Sigmoid colon (tissue), 7 donors: ENCODE results near the gene FSTL4. TPM values are rescaled to one million over a fixed set of nuclear protein-coding genes. Genes with fewer than 3 reads are reported as not detected.

Experiments
- DNase-seq: peaks from one replicate; pipeline ENCODE4 v3.0.0-alpha.2; 2019
- H3K27ac ChIP-seq, 4 donors: fragments of 200-600 bp; sonication (generic); one replicate each; pipeline ENCODE4 v1.5.1; 2016 to 2019; ENCODE audit warnings: mild to moderate bottlenecking in 1 of 4
- H3K27me3 ChIP-seq, 3 donors: fragments of 200-600 bp; sonication (generic); one replicate each; pipeline ENCODE4 v1.5.1; 2019; ENCODE audit warnings: mild to moderate bottlenecking in 1 of 3
- H3K36me3 ChIP-seq, 4 donors: fragments of 200-600 bp; sonication (generic); one replicate each; pipeline ENCODE4 v1.5.1; 2016 to 2019
- H3K4me1 ChIP-seq, 4 donors: fragments of 200-600 bp; sonication (generic); one replicate each; pipeline ENCODE4 v1.5.1; 2017 to 2019
- H3K4me3 ChIP-seq, 4 donors: fragments of 200-600 bp; sonication (generic); one replicate each; pipeline ENCODE4 v1.5.1; 2017 to 2019; ENCODE audit warnings: mild to moderate bottlenecking in 2 of 4, moderate library complexity in 1 of 4
- H3K9me3 ChIP-seq, 4 donors: fragments of 200-600 bp in 3 of 4; sonication (generic) in 3 of 4; one replicate each; pipeline versions ENCODE4 v1.5.1 to v1.6.1; 2013 to 2019
- EP300 ChIP-seq, 4 donors: sonication (generic); formaldehyde crosslinking; IDR thresholded peaks; one replicate each; pipeline ENCODE4 v1.6.1; 2017; ENCODE audit warnings: antibody characterized with exemption in 4 of 4
- POLR2A ChIP-seq, 2 donors: fragments of 450-650 bp; IDR thresholded peaks; one replicate each; pipeline ENCODE4 v1.6.1; 2016; ENCODE audit warnings: antibody characterized with exemption in 2 of 2, mild to moderate bottlenecking in 2 of 2, moderate library complexity in 2 of 2
- POLR2AphosphoS5 ChIP-seq, 4 donors: sonication (generic); formaldehyde crosslinking; IDR thresholded peaks; one replicate each; pipeline ENCODE4 v1.6.1; 2017; ENCODE audit warnings: antibody characterized with exemption in 4 of 4
- WGBS, 2 donors: extraction: QIAGEN DNeasy Blood & Tissue Kit; methylation state at CpG; one replicate each; pipeline ENCODE4 v1.1.7; 2013; 5-methylcytosine and 5-hydroxymethylcytosine counted together
- intact Hi-C: fragments of 100-400 bp; cut with DNase I; formaldehyde crosslinking; loops from one replicate; pipeline ENCODE4 v1.15.1; 2023
- polyA plus RNA-seq, 3 donors: library from polyadenylated mRNA; stranded (reverse); fragments of 200-250 nt; gene quantifications; one replicate each; pipeline ENCODE4 v1.2.3, GENCODE V29; 2013
- total RNA-seq, 4 donors: library from RNA; depleted of rRNA; stranded (reverse); fragments of >200 nt; gene quantifications; one replicate each; pipeline ENCODE4 v1.1.0, GENCODE V29; 2016
- TF ChIP-seq, protein P1 (sequence below), 4 experiments: fragments of 450-650 bp in 3 of 4; fragments of 200-600 bp in 1 of 4; IDR thresholded peaks; one replicate each; pipeline ENCODE4 v1.5.1; 2016 to 2019; ENCODE audit warnings: antibody characterized with exemption in 4 of 4, mild to moderate bottlenecking in 3 of 4, moderate library complexity in 2 of 4
- donor health status: healthy with polysubstance abuse.
- donor health status: Bipolar disorder and iron deficiency.
- donor health status: healthy.

Gene FSTL4
- total and polyA plus RNA-seq, 7 donors, result 0.23 to 0.45 (median 0.28) TPM; not detected in 4

DNA sequence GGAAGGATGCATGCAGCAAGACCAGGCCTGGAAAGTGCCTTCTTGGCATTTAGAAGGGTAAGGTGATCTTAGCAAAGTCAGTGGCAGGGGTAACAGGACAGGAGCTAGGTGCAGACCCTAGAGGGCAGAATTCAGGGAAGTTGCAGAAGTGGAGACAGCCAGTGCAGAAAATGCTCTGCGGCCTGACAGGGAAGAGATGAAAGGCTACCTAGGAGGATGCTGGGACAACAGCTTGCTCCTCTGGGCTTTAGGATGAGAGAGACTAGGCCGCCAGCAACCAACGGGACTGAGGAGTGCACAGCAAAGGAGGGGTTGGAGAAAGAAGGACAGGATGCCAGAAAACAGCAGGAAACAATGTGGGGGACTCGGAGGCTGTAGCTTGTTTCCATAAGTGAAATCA lies 219.9 kb downstream of the FSTL4 start:
- H3K9me3 ChIP-seq, result no peaks in the 10 kb centered on the region
- no peak for DNase-seq
- no peak overlapping the region for H3K27ac ChIP-seq
- H3K36me3 ChIP-seq, result no peaks in the 10 kb centered on the region
- 82 to 84% methylated on average over 4 of the region's 4 CpGs for WGBS, 2 donors
- TF ChIP-seq, protein P1, sequence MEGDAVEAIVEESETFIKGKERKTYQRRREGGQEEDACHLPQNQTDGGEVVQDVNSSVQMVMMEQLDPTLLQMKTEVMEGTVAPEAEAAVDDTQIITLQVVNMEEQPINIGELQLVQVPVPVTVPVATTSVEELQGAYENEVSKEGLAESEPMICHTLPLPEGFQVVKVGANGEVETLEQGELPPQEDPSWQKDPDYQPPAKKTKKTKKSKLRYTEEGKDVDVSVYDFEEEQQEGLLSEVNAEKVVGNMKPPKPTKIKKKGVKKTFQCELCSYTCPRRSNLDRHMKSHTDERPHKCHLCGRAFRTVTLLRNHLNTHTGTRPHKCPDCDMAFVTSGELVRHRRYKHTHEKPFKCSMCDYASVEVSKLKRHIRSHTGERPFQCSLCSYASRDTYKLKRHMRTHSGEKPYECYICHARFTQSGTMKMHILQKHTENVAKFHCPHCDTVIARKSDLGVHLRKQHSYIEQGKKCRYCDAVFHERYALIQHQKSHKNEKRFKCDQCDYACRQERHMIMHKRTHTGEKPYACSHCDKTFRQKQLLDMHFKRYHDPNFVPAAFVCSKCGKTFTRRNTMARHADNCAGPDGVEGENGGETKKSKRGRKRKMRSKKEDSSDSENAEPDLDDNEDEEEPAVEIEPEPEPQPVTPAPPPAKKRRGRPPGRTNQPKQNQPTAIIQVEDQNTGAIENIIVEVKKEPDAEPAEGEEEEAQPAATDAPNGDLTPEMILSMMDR (IDR thresholded peaks at IDR 0.05), result no peak
- TF ChIP-seq POLR2AphosphoS5 (IDR thresholded peaks at IDR 0.05) (no peak), EP300 (IDR thresholded peaks at IDR 0.05) (no peak), POLR2A (IDR thresholded peaks at IDR 0.05) (no peak)
- H3K27me3 ChIP-seq, result no peaks in the 10 kb centered on the region
- no peak overlapping the region for H3K4me3 ChIP-seq
- intact Hi-C loops, result no loop called here
- H3K4me1 ChIP-seq, result no peaks in the 10 kb centered on the region

DNA sequence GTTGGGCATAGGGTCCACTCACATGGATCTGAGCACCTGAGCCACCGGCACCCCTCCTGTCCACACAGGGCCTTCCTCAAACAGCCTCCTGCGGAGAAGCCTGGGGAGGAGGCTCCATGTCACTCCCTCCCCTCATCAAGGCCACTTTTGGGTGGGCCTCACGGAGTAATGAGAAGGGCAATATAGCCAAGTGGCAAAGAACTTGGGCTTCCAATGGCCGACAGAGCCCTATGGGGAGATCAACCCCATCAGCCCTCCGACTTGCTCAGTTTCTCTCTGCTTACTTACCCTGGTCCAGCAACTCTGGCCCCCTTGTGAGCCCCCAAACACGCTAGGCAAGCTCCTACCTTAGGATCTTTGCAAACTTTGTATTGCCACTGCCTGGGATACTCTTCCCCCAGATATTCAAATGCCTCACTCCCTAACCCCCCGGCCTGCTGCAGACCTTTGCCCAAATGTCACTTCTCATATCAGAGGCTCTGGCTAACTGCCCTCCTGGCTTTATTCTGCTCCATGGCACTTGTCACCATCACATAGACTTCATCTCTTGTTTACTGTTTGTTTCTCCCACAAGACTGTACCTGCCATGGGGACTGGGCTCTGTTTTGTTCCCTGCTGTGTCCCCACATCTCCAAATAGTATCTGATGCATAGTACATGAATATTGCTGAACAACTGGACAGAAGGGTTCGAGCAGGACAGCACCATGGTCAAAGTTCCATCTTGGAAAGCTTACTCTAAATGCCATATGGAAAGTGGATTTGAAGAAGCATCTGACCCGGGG lies 220.8 kb downstream of the FSTL4 start:
- H3K9me3 ChIP-seq, result no peaks in the 10 kb centered on the region
- no peaks in the 10 kb centered on the region for H3K4me1 ChIP-seq
- TF ChIP-seq POLR2AphosphoS5 (IDR thresholded peaks at IDR 0.05) (no peak), POLR2A (IDR thresholded peaks at IDR 0.05) (no peak), EP300 (IDR thresholded peaks at IDR 0.05) (no peak)
- TF ChIP-seq, protein P1 (IDR thresholded peaks at IDR 0.05), result no peak
- H3K4me3 ChIP-seq, result no peak overlapping the region
- WGBS, 2 donors, result 86 to 93% methylated on average over 9 of the region's 9 CpGs
- no peak overlapping the region for H3K27ac ChIP-seq
- intact Hi-C loops, result no loop called here
- no peaks in the 10 kb centered on the region for H3K27me3 ChIP-seq
- no peaks in the 10 kb centered on the region for H3K36me3 ChIP-seq
- DNase-seq, result no peak

DNA sequence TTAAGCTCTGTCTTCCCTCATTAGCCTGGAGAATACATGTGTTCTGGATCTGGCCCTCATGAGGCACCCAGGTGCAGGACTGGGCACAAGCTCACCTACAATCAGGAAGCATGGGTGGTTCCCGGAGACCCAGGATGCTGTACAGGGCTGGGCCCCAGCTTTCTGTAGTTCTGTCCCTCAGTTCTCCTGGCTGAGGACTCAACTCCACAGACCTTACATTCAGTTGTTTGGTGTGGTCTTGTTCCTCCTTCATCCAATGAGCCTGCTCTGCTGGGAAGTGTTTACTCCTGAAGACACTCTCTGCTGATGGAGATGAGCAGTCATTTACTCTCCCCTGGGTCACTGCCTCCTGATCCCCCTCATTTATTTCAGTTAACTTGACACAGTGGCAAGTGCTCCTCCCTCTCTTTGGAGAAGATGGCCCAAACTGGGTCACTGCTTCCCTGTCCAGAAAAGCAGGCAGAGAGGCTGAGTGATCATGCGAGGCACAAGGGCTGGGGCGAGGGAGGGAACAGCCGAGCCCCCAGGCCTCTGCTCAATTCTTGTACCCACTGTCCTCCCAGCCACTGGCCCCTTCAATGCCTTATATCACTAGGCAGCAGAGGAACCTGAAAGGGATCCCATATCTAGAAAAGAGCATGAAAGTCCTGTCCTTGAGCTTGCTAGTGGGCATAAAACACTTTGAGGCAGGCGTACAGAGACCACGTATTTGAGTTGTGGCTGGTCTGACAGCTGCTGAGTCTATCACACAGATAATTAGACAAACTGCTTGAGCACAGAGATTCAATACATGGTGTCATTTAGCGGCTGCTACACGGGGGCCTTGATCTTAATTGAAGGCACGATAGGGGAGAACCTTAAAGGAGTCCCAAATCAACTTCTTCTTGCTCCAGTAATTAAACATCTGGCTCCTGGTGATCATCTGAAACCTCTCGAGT lies 221.7 kb downstream of the FSTL4 start:
- DNase-seq, result peak; percentile 26
- no peaks in the 10 kb centered on the region for H3K4me1 ChIP-seq
- TF ChIP-seq POLR2AphosphoS5 (IDR thresholded peaks at IDR 0.05) (no peak), POLR2A (IDR thresholded peaks at IDR 0.05) (no peak), EP300 (IDR thresholded peaks at IDR 0.05) (no peak)
- TF ChIP-seq, protein P1 (IDR thresholded peaks at IDR 0.05), result no peak
- 90 to 95% methylated on average over 10 of the region's 10 CpGs for WGBS, 2 donors
- intact Hi-C loops, result no loop called here
- no peaks in the 10 kb centered on the region for H3K36me3 ChIP-seq
- no peaks in the 10 kb centered on the region for H3K27me3 ChIP-seq
- H3K27ac ChIP-seq, result no peak overlapping the region
- no peak overlapping the region for H3K4me3 ChIP-seq
- no peaks in the 10 kb centered on the region for H3K9me3 ChIP-seq

DNA sequence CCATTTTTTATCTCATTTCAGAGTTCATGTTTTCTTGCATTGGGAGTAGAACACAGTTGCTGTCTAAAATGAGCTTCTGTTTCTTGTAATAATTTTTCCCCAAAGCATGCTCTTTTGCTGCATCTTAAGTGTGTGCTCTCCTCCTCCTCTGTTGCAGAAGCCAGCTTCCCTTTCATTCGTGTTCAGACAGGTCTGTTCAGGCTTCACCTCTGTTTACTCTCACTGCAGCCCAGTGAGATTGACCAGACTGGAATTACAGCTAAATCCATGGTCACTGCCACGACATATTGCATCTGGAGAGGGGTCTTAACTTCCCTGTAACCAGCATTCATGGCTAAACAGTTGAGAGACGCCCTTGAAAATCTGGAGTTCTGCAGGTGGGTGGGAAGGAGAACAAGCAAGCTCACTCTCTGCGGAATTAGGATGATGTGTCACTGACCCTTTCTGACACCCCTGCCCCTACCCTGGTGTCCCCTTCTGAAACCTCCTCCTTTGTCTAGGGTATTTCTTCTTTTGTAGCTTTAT lies 223.2 kb downstream of the FSTL4 start:
- H3K36me3 ChIP-seq, result no peaks in the 10 kb centered on the region
- peak; percentile 2 for DNase-seq
- 60 to 67% methylated on average over 4 of the region's 4 CpGs for WGBS, 2 donors
- H3K4me1 ChIP-seq, result no peaks in the 10 kb centered on the region
- no peak overlapping the region for H3K4me3 ChIP-seq
- H3K27ac ChIP-seq, result no peak overlapping the region
- no peaks in the 10 kb centered on the region for H3K9me3 ChIP-seq
- H3K27me3 ChIP-seq, result no peaks in the 10 kb centered on the region
- no peak for TF ChIP-seq POLR2A (IDR thresholded peaks at IDR 0.05)
- TF ChIP-seq POLR2AphosphoS5 (IDR thresholded peaks at IDR 0.05), result no peak
- TF ChIP-seq, protein P1 (IDR thresholded peaks at IDR 0.05), result no peak
- no peak for TF ChIP-seq EP300 (IDR thresholded peaks at IDR 0.05)
- intact Hi-C loops, result no loop called here
